A673 (cell line): ENCODE data around the gene RIC1.

Experiments used
- EZH2 ChIP-seq: fragments of 200-600 bp; sonication (generic); IDR thresholded peaks from 2 replicates; pipeline ENCODE4 v1.6.1; 2017; ENCODE audit warnings: borderline replicate concordance, low read depth, mild to moderate bottlenecking, mixed read lengths, antibody characterized with exemption, low read length; ENCODE audit not compliant: poor library complexity, severe bottlenecking
- TF ChIP-seq, protein P1 (sequence below): fragments of 300-800, 200-600 bp; sonication (generic); conservative IDR thresholded peaks from 2 replicates; pipeline ENCODE4 v1.5.1; 2017; ENCODE audit warnings: low read depth, mild to moderate bottlenecking, antibody characterized with exemption, low read length, moderate library complexity, mixed read lengths

DNA sequence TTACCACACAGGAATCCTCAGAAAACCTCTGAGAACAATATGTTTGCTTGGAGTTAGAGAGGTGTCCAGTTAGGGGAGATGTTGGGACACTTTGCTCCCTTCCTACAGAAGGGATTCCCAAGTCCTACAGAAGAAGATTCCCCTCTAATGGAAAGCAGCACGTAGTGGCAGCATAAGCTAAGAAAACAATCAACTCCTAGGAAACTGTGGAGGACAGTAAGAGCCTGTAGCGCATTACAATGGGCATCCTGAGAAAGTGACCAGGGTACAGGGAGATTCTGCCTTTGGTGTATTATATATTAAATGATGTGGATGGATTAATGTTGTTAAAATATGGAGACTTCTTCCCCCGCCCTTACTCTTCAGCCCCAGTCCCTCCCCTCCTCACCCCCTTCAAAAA, 13.9 kb upstream of the RIC1 start:
- TF ChIP-seq, protein P1, sequence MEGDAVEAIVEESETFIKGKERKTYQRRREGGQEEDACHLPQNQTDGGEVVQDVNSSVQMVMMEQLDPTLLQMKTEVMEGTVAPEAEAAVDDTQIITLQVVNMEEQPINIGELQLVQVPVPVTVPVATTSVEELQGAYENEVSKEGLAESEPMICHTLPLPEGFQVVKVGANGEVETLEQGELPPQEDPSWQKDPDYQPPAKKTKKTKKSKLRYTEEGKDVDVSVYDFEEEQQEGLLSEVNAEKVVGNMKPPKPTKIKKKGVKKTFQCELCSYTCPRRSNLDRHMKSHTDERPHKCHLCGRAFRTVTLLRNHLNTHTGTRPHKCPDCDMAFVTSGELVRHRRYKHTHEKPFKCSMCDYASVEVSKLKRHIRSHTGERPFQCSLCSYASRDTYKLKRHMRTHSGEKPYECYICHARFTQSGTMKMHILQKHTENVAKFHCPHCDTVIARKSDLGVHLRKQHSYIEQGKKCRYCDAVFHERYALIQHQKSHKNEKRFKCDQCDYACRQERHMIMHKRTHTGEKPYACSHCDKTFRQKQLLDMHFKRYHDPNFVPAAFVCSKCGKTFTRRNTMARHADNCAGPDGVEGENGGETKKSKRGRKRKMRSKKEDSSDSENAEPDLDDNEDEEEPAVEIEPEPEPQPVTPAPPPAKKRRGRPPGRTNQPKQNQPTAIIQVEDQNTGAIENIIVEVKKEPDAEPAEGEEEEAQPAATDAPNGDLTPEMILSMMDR = no peak
- no peak for TF ChIP-seq EZH2
